GM12878 (cell line): ENCODE results near the gene RNF43. TPM values are rescaled to one million over a fixed set of nuclear protein-coding genes. Genes with fewer than 3 reads are reported as not detected.

Source experiments
- ATAC-seq: fragments of 200-7000 bp; cut with Tn5 transposase; 3 replicates; pipeline ENCODE4 v1.9.1; 2020; ENCODE audit warnings: mild to moderate bottlenecking, moderate library complexity
- BruUV-seq: library from RNA; stranded (reverse); fragments of 400-500 nt; replicated peaks from 2 replicates; lab custom pipeline; 2021; lab: Mats Ljungman, UMichigan
- CTCF ChIA-PET: fragments of 300-600 bp; sonication (Branson Sonifier 250); formaldehyde crosslinking; extraction: SDS; loops from one replicate; lab custom pipeline; 2021; ENCODE audit warnings: inconsistent platforms; lab: Yijun Ruan, JAX
- POLR2A ChIA-PET: fragments of 350-600 bp; formaldehyde crosslinking; extraction: SDS; loops from one replicate; lab custom pipeline; 2021; ENCODE audit warnings: inconsistent platforms; lab: Charles Lee
- RAD21 ChIA-PET: fragments of 300-600 bp; sonication (Branson Sonifier 250); formaldehyde crosslinking; loops from one replicate; lab custom pipeline; 2023; ENCODE audit warnings: antibody characterized with exemption; ENCODE audit not compliant: unreplicated experiment; lab: Charles Lee
- SMC1A ChIA-PET: fragments of 300-600 bp; sonication (Branson Sonifier 250); formaldehyde crosslinking; loops from one replicate; lab custom pipeline; 2023; ENCODE audit not compliant: unreplicated experiment, uncharacterized antibody; lab: Charles Lee
- DNase-seq: peaks from one replicate; pipeline ENCODE4 v3.0.0-alpha.2; 2011; ENCODE audit warnings: low read depth, low spot score
- FAIRE-seq: peaks from 3 replicates; lab custom pipeline; 2011; peaks lifted over from hg19 to GRCh38; lab: Jason Lieb, UNC
- H2AFZ ChIP-seq: 2 replicates; pipeline ENCODE4 v1.6.0; 2011; ENCODE audit warnings: low read depth, low read length, control low read depth; ENCODE audit not compliant: control insufficient read depth
- H3K27ac ChIP-seq: 2 replicates; pipeline ENCODE4 v1.5.1; 2011; ENCODE audit warnings: control low read depth; ENCODE audit not compliant: control insufficient read depth, insufficient read depth
- H3K27me3 ChIP-seq, 2 experiments: replicated peaks in 1 of 2; 2 replicates each; pipeline versions ENCODE4 v1.6.0 to v1.6.1; 2011; ENCODE audit warnings: low read length in 1 of 2; ENCODE audit not compliant: control insufficient read depth in 2 of 2, insufficient read depth in 2 of 2
- H3K36me3 ChIP-seq, 2 experiments: 2 replicates each; pipeline ENCODE4 v1.5.1; 2011; ENCODE audit warnings: low read length in 1 of 2; ENCODE audit not compliant: control insufficient read depth in 2 of 2, insufficient read depth in 2 of 2
- H3K4me1 ChIP-seq: 2 replicates; pipeline ENCODE4 v1.6.1; 2011; ENCODE audit warnings: mild to moderate bottlenecking, low read length, moderate library complexity, mixed read lengths; ENCODE audit not compliant: control insufficient read depth, insufficient read depth
- H3K4me2 ChIP-seq: 2 replicates; pipeline ENCODE4 v1.6.0; 2011; ENCODE audit warnings: control low read depth; ENCODE audit not compliant: control insufficient read depth, insufficient read depth
- H3K4me3 ChIP-seq: fragments of 200-600 bp; sonication (generic); 2 replicates; pipeline ENCODE4 v1.5.1; 2016
- H3K79me2 ChIP-seq: 2 replicates; pipeline ENCODE4 v1.6.0; 2011; ENCODE audit warnings: low read length; ENCODE audit not compliant: control insufficient read depth, insufficient read depth
- H3K9ac ChIP-seq: 2 replicates; pipeline ENCODE4 v1.8.0; 2011; ENCODE audit warnings: low read length, control low read depth, mixed read lengths; ENCODE audit not compliant: control insufficient read depth, insufficient read depth
- H3K9me3 ChIP-seq: replicated peaks from 3 replicates; pipeline ENCODE4 v1.5.1; 2011; ENCODE audit warnings: mild to moderate bottlenecking, low read length; ENCODE audit not compliant: control insufficient read depth, insufficient read depth
- H4K20me1 ChIP-seq: 2 replicates; pipeline ENCODE4 v1.6.0; 2011; ENCODE audit not compliant: control insufficient read depth, insufficient read depth
- CHD1 ChIP-seq: IDR thresholded peaks from 2 replicates; pipeline ENCODE4 v1.6.1; 2012; ENCODE audit warnings: low read depth, low read length, improper control_type of control experiment
- EGR1 ChIP-seq, 2 experiments: IDR thresholded peaks; 1 replicate in 1 of 2; 2 replicates in 1 of 2; pipeline ENCODE4 v1.6.1; 2011 to 2012; ENCODE audit warnings: low read depth in 2 of 2, low read length in 2 of 2, borderline replicate concordance in 1 of 2, mild to moderate bottlenecking in 1 of 2, moderate library complexity in 1 of 2
- HDAC2 ChIP-seq: fragments of 200-600 bp; sonication (generic); IDR thresholded peaks from 2 replicates; pipeline ENCODE4 v1.6.1; 2017
- IKZF2 ChIP-seq, 2 experiments: fragments of 450-650 bp; IDR thresholded peaks; 2 replicates each; pipeline ENCODE4 v1.6.1; 2017; ENCODE audit warnings: mild to moderate bottlenecking in 2 of 2, moderate library complexity in 2 of 2
- NFIC ChIP-seq: IDR thresholded peaks from 2 replicates; pipeline ENCODE4 v1.6.1; 2012; ENCODE audit warnings: low read depth, mild to moderate bottlenecking, inconsistent platforms, low read length, moderate library complexity
- NKRF ChIP-seq: fragments of 450-650 bp; conservative IDR thresholded peaks from 2 replicates; pipeline ENCODE4 v1.6.1; 2017; ENCODE audit warnings: mild to moderate bottlenecking, moderate library complexity
- NR2C2 ChIP-seq: IDR thresholded peaks from 2 replicates; pipeline ENCODE4 v1.6.1; 2011; ENCODE audit warnings: borderline replicate concordance, low read depth; ENCODE audit not compliant: control insufficient read depth, insufficient read length
- PAX5 ChIP-seq: IDR thresholded peaks from 2 replicates; pipeline ENCODE4 v1.6.1; 2011; ENCODE audit warnings: low read depth, low read length, borderline replicate concordance
- PAX8 ChIP-seq: fragments of 450-650 bp; IDR thresholded peaks from 2 replicates; pipeline ENCODE4 v1.6.1; 2017; ENCODE audit warnings: mild to moderate bottlenecking, moderate library complexity
- PML ChIP-seq: IDR thresholded peaks from 2 replicates; pipeline ENCODE4 v1.6.1; 2012; ENCODE audit warnings: low read length, inconsistent platforms
- REST ChIP-seq: IDR thresholded peaks from 2 replicates; pipeline ENCODE4 v1.6.1; 2012; ENCODE audit warnings: mild to moderate bottlenecking, low read depth, low read length
- RFX5 ChIP-seq: IDR thresholded peaks from 2 replicates; pipeline ENCODE4 v1.6.1; 2011; ENCODE audit warnings: low read depth, low read length, improper control_type of control experiment
- SMAD1 ChIP-seq: fragments of 450-650 bp; IDR thresholded peaks from 2 replicates; pipeline ENCODE4 v1.6.1; 2018; ENCODE audit warnings: mild to moderate bottlenecking, low read depth; ENCODE audit not compliant: partially characterized antibody
- SMAD5 ChIP-seq: IDR thresholded peaks from 2 replicates; pipeline ENCODE4 v1.6.1; 2016; ENCODE audit warnings: antibody characterized with exemption, low read depth
- TCF3 ChIP-seq: IDR thresholded peaks from 2 replicates; pipeline ENCODE4 v1.6.1; 2012; ENCODE audit warnings: low read depth, mild to moderate bottlenecking, low read length, borderline replicate concordance; ENCODE audit not compliant: insufficient read depth
- USF1 ChIP-seq: IDR thresholded peaks from 2 replicates; pipeline ENCODE4 v1.6.1; 2011; ENCODE audit warnings: borderline replicate concordance, low read depth, mild to moderate bottlenecking, moderate library complexity, mixed read lengths, low read length; ENCODE audit not compliant: insufficient read depth; ENCODE audit errors: extremely low read length
- YY1 ChIP-seq: IDR thresholded peaks from 2 replicates; pipeline ENCODE4 v1.6.1; 2011; ENCODE audit warnings: low read depth, mild to moderate bottlenecking, low read length
- WGBS: methylation state at CpG from one replicate; pipeline ENCODE4 v1.1.6; 2016; ENCODE audit warnings: low lambda C conversion rate; ENCODE audit not compliant: insufficient replicate concordance, insufficient coverage; ENCODE audit errors: missing lambda C conversion rate; 5-methylcytosine and 5-hydroxymethylcytosine counted together
- in situ Hi-C: fragments of 300-500 bp; cut with MboI; formaldehyde crosslinking; loops from 9 replicates; pipeline ENCODE4 v1.14.3; 2018; ENCODE audit warnings: mixed read lengths
- intact Hi-C: fragments of 100-400 bp; cut with micrococcal nuclease; formaldehyde crosslinking; loops from one replicate; pipeline ENCODE4 v1.14.2; 2022; ENCODE audit not compliant: unreplicated experiment
- polyA plus RNA-seq, 11 experiments: library from polyadenylated mRNA; depleted of rRNA in 4 of 11; unstranded in 6 of 11; stranded (reverse) in 5 of 11; fragments of >200 nt; fragmentation: Nextera tagmentation in 4 of 11; fragmentation: Illumina TruSeq in 1 of 11; extraction: Ambion mirVana in 4 of 11; extraction: Trizol in 1 of 11; gene quantifications; 1 replicate in 1 of 11; 2 replicates in 10 of 11; pipeline versions ENCODE4 v1.2.1 to v1.2.3, GENCODE V29; 2011 to 2016; ENCODE audit warnings: inconsistent platforms in 2 of 11, missing spikeins in 2 of 11, low read depth in 1 of 11
- total RNA-seq, 4 experiments: library from RNA; depleted of rRNA in 3 of 4; stranded (reverse); fragments of >200 nt in 3 of 4; fragmentation: Illumina TruSeq in 1 of 4; extraction: Trizol in 1 of 4; gene quantifications; 2 replicates each; pipeline versions ENCODE4 v1.2.1 to v1.2.3, GENCODE V29; 2013 to 2021

The RNF43 gene
- total and polyA plus RNA-seq, 10 of the 15 experiments (the other 5 are each of a cell fraction or from before 2014, with no cell fraction given), result 1.2 to 16.7 (median 5.5) TPM

GRCh38 chr17:58416937-58417299 lies 416 bp downstream of the RNF43 start (continued):
- TF ChIP-seq NKRF, result 0 out of 2 replicates have a peak, but pooled peaks have one; percentile 20

GRCh38 chr17:58416396-58416795 lies 938 bp downstream of the RNF43 start:
- Histone ChIP-seq H3K9ac (peak overlapping the region; percentile 45), H3K36me3 (no peaks in the 10 kb centered on the region)
- in situ Hi-C loops, result no loop called here

More at GRCh38 chr17:58416396-58416795, 938 bp downstream of the RNF43 start:
- TF ChIP-seq USF1 (no peak), EGR1 (IDR thresholded peaks at IDR 0.05; ENCODE audit: borderline replicate concordance in 1 of 2, low read depth in 2 of 2, low read length in 2 of 2) (no peak), YY1 (no peak), SMAD5 (no peak), TCF3 (no peak), PAX5 (no peak), NR2C2 (no peak), NFIC (no peak), CHD1 (no peak), PAX8 (no peak), HDAC2 (no peak), SMAD1 (no peak), IKZF2 (IDR thresholded peaks at IDR 0.05) (no peak), RFX5 (no peak), PML (no peak), REST (no peak)
- Histone ChIP-seq H4K20me1 (no peaks in the 10 kb centered on the region), H3K4me1 (peaks cover 5% of the 10 kb centered on the region; the same call in 1 of the 2 replicates), H2AFZ (no peak overlapping the region), H3K4me2 (peak overlapping the region; percentile 54; the same call in 1 of the 2 replicates), H3K79me2 (peaks cover 56% of the 10 kb centered on the region), H3K27me3 (no peaks in the 10 kb centered on the region), H3K27ac (peak overlapping the region; percentile 70; the same call in 1 of the 2 replicates), H3K9me3 (no peaks in the 10 kb centered on the region), H3K4me3 (peak overlapping the region; percentile 53)
- CTCF ChIA-PET, result interaction anchor here (0.8 to 6.1 kb wide), 17 partner anchors 9 to 410 kb away, joined by 3 to 102 read pairs (median 17); partner anchors contain the start of genes SRSF1, SUPT4H1 and TSPOAP1
- WGBS, result 92% methylated on average over 4 of the region's 4 CpGs
- FAIRE-seq (no peak), ATAC-seq (no peak), DNase-seq (no peak)
- RAD21 ChIA-PET, result interaction anchor here (1.4 to 6.6 kb wide), 7 partner anchors 9 to 99 kb away, joined by 4 to 323 read pairs (median 49); partner anchors contain the start of gene SUPT4H1
- SMC1A ChIA-PET, result interaction anchor here (0.9 to 8.1 kb wide), 16 partner anchors 10 to 99 kb away, joined by 3 to 195 read pairs (median 10); partner anchors contain the start of gene SUPT4H1
- no TSS peak for BruUV-seq
- intact Hi-C loops, result loop anchor here (2.0 kb wide), 1 partner anchor 78 kb away; no protein-coding TSS in a partner anchor
- POLR2A ChIA-PET, result interaction anchor here (0.9 to 8.5 kb wide), 11 partner anchors 9 to 112 kb away, joined by 3 to 373 read pairs (median 5); partner anchors contain the start of gene SUPT4H1
